Measurements from ENCODE around the gene HOXD8.

Gene HOXD8

DNA sequence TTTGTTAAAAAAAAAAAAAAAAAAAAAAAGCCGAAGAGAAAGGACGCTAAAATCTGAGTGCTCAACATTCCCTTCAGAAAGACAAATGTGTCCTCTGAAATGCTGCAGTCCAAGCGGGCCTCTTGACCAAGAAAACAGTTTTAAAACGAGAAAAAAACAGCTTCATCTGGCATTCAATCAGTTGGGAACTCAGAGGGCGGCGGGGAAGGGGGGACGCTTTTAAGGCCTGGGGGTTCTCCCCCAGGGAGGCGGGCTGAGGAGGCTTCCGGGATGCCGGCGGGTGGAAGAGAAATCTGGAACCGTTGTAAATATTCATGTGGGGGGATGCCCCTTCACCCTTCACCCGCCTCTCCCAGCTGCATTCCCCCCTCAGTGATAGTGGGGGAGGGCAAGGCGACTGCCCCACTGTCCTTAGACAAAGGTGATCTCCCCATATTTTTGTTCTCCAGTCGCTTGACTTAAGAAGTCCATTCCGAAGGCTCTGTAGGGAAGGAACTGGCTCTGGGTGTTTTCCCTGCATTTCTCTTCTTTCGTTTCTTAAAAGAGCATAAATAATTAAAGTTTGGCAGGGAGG lies 25.7 kb upstream of the HOXD8 start:
- no peak for DNase-seq (ENCODE audit: low read depth)

DNA sequence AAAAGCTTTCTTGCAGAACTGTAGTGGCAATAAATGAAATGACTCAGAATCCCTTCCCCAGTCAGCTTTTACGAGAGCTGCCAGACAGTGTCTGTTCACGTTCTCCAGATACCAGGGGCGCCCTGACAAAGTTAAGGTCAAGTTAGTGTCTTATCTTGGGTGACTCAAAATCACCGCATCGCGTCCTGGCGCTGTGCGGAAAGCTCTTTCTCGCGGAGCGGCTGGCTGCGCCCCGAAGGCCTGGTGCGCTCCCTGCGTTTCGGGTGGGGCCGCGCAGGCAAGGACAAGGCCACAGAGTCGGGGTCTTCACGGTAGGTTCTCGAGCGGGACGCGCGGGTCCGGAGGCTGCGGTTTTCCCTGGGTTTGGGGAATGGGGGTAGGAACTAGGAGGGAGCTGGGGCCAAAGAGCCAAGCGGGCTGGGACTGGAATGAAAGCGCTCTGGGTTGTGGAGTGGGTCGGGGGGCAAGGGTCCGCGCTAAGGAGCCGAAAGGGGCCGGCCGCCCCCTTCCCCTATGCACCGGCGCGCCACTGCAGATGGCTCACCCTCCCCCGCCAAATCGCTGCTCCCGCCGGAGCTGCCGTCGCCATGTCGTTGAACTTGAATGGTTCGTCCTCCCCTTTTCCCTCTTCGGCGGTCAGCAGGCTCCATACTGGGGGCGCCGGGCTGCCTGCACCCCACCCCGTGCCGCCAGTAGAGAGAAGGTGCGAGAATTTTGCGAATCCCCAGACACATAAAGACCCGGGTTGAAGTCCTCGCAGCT lies 25.0 kb upstream of the HOXD8 start:
- DNase-seq (ENCODE audit: low read depth), result no peak

- DNase-seq (ENCODE audit: low read depth), result no peak
These were observed 24.3 kb upstream of the HOXD8 start for GRCh38 chr2:176105078-176105729.

DNA sequence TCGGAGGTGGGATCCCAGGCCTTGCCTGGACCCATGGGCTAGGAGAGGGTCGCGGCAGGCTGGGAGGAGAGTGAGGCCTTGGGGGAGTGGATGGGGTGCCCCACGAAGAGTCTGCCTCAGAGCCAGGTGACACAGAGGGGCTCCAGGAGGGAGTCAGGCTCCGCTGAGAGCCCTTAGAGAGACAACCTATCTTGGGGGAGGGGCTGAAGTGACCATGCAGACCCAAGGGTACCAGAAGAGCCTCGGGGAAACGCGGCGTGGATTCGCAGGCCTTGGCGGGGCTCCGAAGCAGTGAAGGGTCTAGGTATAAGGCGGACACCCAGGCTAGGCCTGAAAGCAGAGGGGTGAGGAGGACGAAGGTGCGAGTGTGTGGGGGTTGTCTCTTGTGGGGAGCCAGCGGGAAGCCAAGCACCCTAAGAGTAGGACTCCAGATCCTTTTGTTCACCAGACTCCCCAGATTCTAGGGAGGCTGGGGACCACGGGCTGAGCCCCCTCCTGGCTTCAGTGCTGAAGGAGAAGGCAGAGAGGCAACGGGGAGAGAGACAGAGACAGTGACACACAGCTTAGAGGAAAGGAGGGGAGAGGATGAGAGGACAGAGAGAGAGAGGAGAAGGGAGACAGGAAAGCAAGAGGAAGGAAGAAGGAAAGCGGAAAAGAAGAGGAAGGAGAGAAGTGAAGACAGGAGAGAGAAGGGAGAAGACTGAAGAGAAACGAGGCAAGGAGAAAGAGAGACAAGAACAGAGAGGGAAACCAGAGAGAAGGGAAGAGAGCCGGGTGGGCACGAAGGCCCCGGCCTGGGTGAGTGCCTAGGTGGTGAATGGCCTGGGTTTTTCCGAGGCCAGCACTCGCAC lies 23.6 kb upstream of the HOXD8 start:
- no peak for DNase-seq (ENCODE audit: low read depth)

- no peak for DNase-seq (ENCODE audit: low read depth)
These were observed 22.6 kb upstream of the HOXD8 start, which contains the start of gene HOXD11 for GRCh38 chr2:176106581-176107539. Gene HOXD11, plus strand, starts transcription at chr2:176107280. Its CDS starts 76 bp downstream, at chr2:176107356.

GRCh38 chr2:176107731-176108181 lies 21.7 kb upstream of the HOXD8 start:
- DNase-seq (ENCODE audit: low read depth), result no peak

- no peak for DNase-seq (ENCODE audit: low read depth)
These were observed 20.2 kb upstream of the HOXD8 start for GRCh38 chr2:176109192-176109901.

GRCh38 chr2:176109946-176110345 lies 19.6 kb upstream of the HOXD8 start:
- no peak for DNase-seq (ENCODE audit: low read depth)

DNA sequence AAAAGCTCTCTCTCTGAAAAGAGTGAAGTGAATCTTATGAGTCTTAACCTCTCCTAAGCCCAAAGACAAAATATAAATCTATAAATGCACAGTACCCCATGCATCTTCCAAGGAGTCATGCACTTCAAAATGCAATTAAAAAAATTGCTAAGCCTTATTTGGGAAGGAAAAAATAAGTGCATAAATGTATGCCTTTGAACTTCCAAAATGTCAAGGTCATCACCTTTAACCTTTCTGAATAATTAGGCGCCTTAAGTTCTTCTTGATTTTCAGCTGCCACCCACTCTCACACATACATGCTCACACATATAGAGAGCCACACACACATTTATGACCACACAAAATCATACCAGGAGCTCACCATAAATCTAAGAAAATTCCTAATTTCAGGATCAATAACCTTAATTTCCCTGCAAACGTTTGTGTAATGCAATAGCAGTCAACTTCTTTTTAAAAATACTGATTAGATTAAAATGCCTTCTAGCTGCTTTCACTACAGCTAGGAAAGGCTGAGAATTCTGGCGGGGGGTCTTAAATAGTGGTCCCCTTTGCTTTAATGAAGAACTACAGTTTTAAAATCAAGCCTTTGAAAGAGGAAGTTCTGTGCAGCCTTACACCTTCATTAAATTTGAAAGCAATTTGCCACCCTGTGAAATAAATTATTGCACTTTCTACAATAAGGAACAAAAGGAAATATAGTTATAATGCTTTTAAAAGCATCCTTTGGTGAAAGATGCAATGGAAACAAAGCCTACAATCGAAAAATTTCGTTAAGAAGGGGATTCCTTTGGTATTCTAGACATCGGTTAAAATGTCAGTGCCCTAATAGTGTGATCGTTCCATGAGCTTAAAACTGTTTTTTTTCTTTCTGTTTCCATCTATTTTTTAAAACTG lies 18.8 kb upstream of the HOXD8 start:
- no peak for DNase-seq (ENCODE audit: low read depth)

- DNase-seq (ENCODE audit: low read depth), result no peak
These were observed 18.2 kb upstream of the HOXD8 start for GRCh38 chr2:176111309-176111663.

- no peak for DNase-seq (ENCODE audit: low read depth)
These were observed 17.6 kb upstream of the HOXD8 start for GRCh38 chr2:176111846-176112374.

- no peak for DNase-seq (ENCODE audit: low read depth)
These were observed 16.9 kb upstream of the HOXD8 start for GRCh38 chr2:176112375-176113302.

DNA sequence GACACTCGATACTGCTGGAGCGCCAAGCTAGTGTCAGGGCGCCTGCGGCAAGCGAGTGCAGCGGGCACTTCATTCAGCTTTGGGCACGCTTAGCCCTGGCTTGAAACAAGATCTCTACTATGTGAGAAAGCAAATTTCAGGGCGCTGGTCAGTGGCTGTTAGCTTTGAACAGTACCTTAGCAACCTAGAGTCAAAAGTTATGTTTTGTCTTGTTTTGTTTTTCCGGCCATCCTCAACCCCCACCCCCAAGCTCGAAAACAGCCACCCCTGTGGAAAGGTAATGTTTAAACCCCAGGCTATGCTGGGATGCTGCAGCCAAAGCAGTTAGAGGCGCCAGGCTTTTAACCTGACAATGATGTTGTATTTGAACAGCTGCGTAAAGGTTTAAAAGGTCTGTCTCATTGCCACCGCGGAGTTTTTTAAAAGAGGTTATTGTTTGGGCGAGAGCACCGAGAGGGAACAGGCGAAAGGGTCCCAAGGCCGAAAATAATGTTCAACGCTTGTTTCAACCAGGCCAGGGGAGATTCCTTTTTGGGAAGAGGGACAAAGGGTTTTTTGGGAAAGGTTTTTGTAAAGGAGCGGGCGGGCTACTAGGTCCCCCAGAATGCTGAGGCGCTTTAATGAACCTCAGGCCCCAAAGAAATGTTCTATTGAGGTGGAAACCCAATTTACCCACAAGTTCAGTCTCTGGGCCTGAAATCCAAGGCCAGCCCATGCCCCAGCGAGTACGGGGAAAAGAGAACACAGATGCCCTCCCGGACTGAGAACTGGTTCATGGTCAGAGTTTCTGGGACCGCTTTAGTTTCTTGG lies 15.2 kb upstream of the HOXD8 start:
- no peak for DNase-seq (ENCODE audit: low read depth)

GRCh38 chr2:176114930-176115625 lies 14.4 kb upstream of the HOXD8 start:
- DNase-seq (ENCODE audit: low read depth), result no peak

DNA sequence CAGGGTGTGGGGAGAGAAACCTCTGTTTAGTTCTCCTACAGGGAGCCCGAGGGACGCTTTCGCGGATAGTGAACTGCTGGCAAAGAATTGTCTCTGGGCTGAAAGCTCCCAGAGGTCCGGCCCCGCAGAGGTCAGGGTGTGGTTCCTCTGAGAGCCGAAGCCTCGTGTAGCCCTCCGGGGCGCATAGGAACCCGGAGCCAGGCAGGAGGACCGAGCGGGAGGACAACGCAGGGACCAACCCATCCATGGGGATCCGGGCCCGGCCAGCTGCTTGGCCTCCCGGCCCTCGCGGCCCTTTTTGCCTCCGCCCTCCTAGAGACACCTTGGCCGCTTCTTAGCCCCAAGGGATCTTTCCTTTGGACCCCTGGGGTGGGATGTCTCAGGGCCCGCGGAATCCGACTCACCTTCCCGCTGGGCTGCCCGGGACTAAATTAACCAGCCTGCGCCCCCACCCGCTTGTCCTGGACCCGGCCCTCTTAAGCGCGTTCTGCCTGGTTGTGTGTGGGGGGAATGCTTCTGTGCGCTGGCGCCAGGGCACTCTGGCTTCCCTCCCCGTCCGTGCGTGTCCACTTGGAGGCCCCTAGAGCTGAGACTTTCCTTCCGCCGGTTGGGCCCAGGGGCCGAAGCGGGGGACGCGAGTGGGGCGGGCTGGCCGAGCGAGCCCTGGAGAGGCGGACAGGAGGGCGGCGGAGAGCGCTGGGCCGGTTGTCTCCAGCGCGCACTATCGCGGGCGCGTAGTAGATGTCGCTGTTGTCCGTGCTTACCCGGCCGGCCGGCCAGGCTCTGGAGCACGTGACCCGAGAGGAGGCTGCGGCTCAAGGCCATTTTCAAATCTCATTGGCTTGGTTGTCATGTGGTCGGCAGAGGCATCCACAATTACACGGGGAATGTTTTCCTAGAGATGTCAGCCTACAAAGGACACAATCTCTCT lies 13.4 kb upstream of the HOXD8 start, which contains the start of gene HOXD10:
HOXD10 (plus strand) TSS at position 896 of the 931 bp plus-strand sequence. CDS start 56 bp downstream, outside the sequence.
- DNase-seq (ENCODE audit: low read depth), result no peak
